AG09309 (cell line): ENCODE results near the gene ACOT11.
"Not testable (repeated sequence)": the region's sequence is repeated elsewhere in the genome, so short reads cannot be mapped to it uniquely, and the experiment has no call there.

Experiments used
- DNase-seq: peaks from one replicate; pipeline ENCODE4 v3.0.0-alpha.2; 2010; ENCODE audit warnings: low read depth
- H3K4me3 ChIP-seq: 2 replicates; pipeline ENCODE4 v1.5.1; 2011; ENCODE audit warnings: mild to moderate bottlenecking, low read depth, low read length, moderate library complexity; ENCODE audit not compliant: control insufficient read depth
- CTCF ChIP-seq: IDR thresholded peaks from 2 replicates; pipeline ENCODE4 v1.5.1; 2011; ENCODE audit warnings: mild to moderate bottlenecking, low read depth, low read length, inconsistent platforms; ENCODE audit not compliant: insufficient read depth, control insufficient read depth; ENCODE audit errors: missing control alignments

The ACOT11 gene

DNA sequence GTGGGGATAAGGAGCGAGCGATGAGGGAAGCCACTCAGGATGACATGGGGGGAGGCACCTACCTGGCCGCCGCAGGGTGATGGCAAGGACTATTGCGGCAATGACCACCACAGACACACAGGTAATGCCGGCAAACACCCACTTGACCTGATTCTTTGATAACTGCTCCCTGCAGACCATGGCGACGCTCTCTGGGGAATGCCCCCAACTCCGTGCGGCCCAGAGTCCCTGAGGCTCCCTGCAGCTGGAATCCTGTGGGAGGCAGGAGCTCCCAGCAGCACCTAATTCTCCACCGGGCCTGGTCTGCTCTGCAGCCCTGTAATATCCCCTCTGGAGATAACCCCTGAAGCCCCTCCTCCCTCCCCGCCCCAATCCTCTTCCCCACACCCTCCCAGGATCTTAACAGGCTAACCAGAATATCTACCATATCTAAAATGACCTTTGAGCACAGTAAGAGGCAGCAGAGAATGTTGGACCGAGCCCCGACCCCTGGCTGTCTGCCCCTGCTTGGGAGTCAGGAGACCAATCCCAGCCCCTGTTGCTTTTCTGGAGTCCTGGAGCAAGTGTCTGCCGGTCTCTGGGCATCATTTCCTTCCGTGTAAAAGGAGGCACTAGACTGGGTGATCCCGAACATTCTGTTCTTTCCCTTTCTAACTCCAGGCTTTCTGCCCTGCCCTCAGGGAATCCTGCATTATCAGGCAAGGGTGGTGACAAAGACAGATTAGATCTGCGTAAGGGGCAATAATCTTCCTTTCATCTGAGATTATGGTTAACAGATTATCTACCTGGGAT lies 75.4 kb downstream of the ACOT11 start, which contains the start of gene FAM151A:
Gene FAM151A, minus strand, starts transcription at position 310 of the 792 bp plus-strand sequence. Its CDS starts 130 bp downstream, at position 180.
- no peak for DNase-seq
- H3K4me3 ChIP-seq, result no peak within 1 kb of the TSS
- TF ChIP-seq CTCF, result no peak

- no peak for DNase-seq
- H3K4me3 ChIP-seq, result no peak overlapping the region
- TF ChIP-seq CTCF, result no peak
These were observed 76.7 kb downstream of the ACOT11 start for GRCh38 chr1:54624466-54625464.

DNA sequence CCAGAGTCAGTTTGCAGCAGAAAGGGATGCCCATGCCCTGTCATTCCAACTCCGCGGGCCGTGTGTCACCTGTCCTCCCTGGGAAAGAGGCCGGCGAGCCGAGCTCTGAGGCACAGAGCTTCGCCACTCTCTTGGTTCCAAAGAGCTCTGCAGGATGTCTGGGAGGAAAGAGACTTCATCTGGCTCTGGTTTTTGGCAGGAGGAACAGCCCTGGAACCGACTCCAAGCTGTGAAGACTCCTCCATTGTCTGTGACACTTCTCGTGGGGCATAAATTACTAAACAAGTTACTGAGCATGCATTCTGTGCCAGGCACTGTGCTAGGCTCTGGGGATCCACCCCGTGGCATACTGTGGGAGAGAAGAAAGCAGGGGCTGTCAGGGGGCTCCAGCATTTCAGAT lies 79.2 kb downstream of the ACOT11 start:
- no peak for TF ChIP-seq CTCF
- no peak for DNase-seq
- H3K4me3 ChIP-seq, result no peak overlapping the region

DNA sequence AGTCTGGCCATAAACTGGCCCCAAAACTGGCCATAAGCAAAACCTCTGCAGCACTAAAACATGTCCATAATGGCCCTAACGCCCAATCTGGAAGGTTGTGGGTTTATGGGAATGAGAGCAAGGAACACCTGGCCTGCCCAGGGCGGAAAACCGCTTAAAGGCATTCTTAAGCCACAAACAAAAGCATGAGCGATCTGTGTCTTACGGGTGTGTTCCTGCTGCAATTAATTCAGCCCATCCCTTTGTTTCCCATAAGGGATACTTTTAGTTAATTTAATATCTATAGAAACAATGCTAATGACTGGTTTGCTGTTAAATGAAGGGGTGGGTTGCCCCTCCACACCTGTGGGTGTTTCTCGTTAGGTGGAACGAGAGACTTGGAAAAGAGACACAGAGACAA lies 87.8 kb downstream of the ACOT11 start:
- not testable (repeated sequence) for DNase-seq, H3K4me3 ChIP-seq

DNA sequence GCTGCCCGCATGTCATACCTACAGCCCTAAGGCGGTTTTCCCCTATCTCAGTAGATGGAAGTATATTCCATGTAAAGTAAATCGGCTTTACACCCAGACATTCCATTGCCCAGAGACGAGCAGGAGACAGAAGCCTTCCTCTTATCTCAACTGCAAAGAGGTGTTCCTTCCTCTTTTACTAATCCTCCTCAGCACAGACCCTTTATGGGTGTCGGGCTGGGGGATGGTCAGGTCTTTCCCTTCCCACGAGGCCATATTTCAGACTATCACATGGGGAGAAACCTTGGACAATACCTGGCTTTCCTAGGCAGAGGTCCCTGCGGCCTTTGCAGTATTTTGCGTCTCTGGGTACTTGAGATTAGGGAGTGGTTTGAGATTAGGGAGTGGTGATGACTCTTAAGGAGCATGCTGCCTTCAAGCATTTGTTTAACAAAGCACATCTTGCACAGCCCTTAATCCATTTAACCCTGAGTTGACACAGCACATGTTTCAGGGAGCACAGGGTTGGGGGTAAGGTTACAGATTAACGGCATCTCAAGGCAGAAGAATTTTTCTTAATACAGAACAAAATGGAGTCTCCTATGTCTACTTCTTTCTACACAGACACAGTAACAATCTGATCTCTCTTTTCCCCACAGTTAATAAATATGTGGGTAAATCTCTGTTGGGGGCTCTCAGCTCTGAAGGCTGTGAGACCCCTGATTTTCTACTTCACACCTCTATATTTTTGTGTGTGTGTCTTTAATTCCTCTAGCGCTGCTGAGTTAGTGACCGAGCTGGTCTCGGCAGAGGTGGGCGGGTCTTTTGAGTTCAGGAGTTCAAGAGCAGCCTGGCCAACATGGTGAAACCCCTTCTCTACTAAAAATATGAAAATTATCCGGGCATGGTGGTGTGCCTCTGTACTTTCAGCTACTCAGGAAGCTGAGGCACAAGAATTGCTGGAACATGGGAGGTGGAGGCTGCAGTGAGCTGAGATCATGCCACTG lies 88.7 kb downstream of the ACOT11 start:
- not testable (repeated sequence) for H3K4me3 ChIP-seq, DNase-seq

- TF ChIP-seq CTCF, result no peak
- H3K4me3 ChIP-seq, result no peak overlapping the region
- no peak for DNase-seq
These were observed 92.3 kb downstream of the ACOT11 start for GRCh38 chr1:54640361-54640760.
